HEK293T (cell line): Measurements from ENCODE around the gene ABCG8.

ENCODE experiments used
- BHLHE40 ChIP-seq: fragments of 450-650 bp; IDR thresholded peaks from 2 replicates; pipeline ENCODE4 v1.6.1; 2016; ENCODE audit warnings: mild to moderate bottlenecking, moderate library complexity, borderline replicate concordance
- CTBP1 ChIP-seq: fragments of 450-650 bp; IDR thresholded peaks from 2 replicates; pipeline ENCODE4 v1.6.1; 2016; ENCODE audit warnings: borderline replicate concordance
- FOXA1 ChIP-seq: fragments of 450-650 bp; IDR thresholded peaks from 2 replicates; pipeline ENCODE4 v1.6.1; 2016; ENCODE audit warnings: mild to moderate bottlenecking
- FOXK2 ChIP-seq: fragments of 450-650 bp; IDR thresholded peaks from 2 replicates; pipeline ENCODE4 v1.6.1; 2016; ENCODE audit warnings: mild to moderate bottlenecking
- FOXM1 ChIP-seq: fragments of 450-650 bp; IDR thresholded peaks from 2 replicates; pipeline ENCODE4 v1.6.1; 2017; ENCODE audit warnings: mild to moderate bottlenecking, borderline replicate concordance
- HDGF ChIP-seq: fragments of 450-650 bp; IDR thresholded peaks from 2 replicates; pipeline ENCODE4 v1.6.1; 2017; ENCODE audit warnings: antibody characterized with exemption, borderline replicate concordance
- SUZ12 ChIP-seq: fragments of 450-650 bp; IDR thresholded peaks from 2 replicates; pipeline ENCODE4 v1.6.1; 2016; ENCODE audit warnings: mild to moderate bottlenecking
- TARDBP ChIP-seq: fragments of 450-650 bp; IDR thresholded peaks from 2 replicates; pipeline ENCODE4 v1.6.1; 2016
- ZNF384 ChIP-seq: fragments of 450-650 bp; IDR thresholded peaks from 2 replicates; pipeline ENCODE4 v1.6.1; 2016
- TF ChIP-seq, protein P1 (sequence below): fragments of 450-650 bp; IDR thresholded peaks from 2 replicates; pipeline ENCODE4 v1.6.1; 2016

- TF ChIP-seq BHLHE40 (no peak), FOXM1 (no peak), ZNF384 (no peak), FOXK2 (no peak), TARDBP (no peak), FOXA1 (no peak), CTBP1 (no peak), SUZ12 (no peak), HDGF (no peak)
- TF ChIP-seq, protein P1, sequence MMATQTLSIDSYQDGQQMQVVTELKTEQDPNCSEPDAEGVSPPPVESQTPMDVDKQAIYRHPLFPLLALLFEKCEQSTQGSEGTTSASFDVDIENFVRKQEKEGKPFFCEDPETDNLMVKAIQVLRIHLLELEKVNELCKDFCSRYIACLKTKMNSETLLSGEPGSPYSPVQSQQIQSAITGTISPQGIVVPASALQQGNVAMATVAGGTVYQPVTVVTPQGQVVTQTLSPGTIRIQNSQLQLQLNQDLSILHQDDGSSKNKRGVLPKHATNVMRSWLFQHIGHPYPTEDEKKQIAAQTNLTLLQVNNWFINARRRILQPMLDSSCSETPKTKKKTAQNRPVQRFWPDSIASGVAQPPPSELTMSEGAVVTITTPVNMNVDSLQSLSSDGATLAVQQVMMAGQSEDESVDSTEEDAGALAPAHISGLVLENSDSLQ, result no peak
Observed at GRCh38 chr2:43851011-43851980, 12.5 kb downstream of the ABCG8 start.
